HT-29 (cell line): ENCODE data around the gene TTC7B. TPM values are rescaled to one million over a fixed set of nuclear protein-coding genes. Genes with fewer than 3 reads are reported as not detected.

ENCODE experiments used
- DNase-seq: peaks from one replicate; pipeline ENCODE4 v3.0.0-alpha.2; 2015; ENCODE audit warnings: low spot score
- total RNA-seq: library from RNA; depleted of rRNA; stranded (reverse); fragments of >200 nt; shearing (Covaris generic); gene quantifications from 2 replicates; pipeline ENCODE4 v1.2.3, GENCODE V29; 2014

TTC7B gene
- total RNA-seq, 1 experiment from 2014 or later = 7.4 TPM

GRCh38 chr14:90704738-90705392 is 111.4 kb downstream of the TTC7B start:
- DNase-seq = no peak

GRCh38 chr14:90703841-90704737 is 112.1 kb downstream of the TTC7B start:
- DNase-seq = no peak

DNA sequence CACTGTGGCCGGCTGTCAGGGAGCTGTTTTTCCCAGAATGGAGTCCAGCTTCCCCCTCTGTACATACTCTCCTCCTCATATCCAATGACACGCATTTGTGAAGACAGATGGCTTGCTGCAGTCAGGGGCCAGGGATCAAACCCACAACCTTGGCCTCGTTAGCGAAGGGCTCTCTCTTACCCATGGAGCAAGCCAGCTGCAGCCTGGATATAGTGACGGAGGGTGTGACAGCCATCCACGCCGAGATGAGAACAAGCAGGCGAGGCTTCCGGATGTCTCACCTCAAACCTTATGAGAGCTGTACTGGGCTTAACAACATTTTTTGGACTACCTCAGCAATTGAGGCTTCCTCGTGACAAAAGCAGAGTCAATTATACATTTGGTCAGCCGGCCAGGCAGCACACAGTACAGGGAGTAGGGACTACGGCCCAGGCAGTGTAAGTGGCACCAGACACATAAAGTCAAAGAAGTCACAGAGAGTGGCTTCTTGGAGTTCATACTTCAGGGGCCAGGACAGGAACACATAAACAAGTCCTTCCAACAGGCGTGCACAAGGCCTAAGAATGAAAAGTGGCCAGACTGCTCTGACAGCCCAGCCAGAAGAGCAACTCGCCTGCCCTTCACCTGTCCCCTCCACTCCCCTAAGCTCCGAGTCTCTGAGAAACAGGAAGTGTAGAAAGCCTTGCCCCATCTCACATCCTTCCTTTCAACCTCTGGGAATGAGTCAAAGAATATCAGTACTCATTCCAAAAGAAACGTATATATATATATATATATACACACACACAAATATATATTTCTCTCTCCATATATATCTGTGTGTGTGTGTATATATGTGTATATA is 115.1 kb downstream of the TTC7B start:
- DNase-seq = no peak

DNA sequence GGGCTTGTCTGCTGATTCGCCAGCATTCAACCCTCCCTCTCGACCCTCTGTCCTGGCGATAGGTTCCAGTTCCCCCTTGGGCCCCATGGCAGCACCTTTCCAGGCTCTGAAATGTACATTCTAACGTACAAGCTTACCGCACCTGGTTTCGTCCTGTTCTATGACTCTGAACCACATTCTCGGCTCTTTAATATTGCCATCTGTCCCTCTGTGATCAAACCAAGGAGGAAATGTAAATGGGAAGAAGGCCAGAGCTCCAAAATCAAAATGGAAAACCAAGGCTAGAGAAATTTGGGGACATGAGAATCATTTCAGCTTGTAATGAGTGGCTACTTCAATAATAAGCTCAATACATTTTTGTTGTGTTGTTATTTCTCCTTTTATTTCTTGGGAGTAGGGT is 117.2 kb downstream of the TTC7B start:
- DNase-seq = no peak

GRCh38 chr14:90698379-90698869 is 117.8 kb downstream of the TTC7B start:
- no peak for DNase-seq

- peak; percentile 63 for DNase-seq
Measured at GRCh38 chr14:90697577-90698206, 118.5 kb downstream of the TTC7B start.

- DNase-seq = peak; percentile 9
Measured at GRCh38 chr14:90697132-90697531, 119.1 kb downstream of the TTC7B start.

DNA sequence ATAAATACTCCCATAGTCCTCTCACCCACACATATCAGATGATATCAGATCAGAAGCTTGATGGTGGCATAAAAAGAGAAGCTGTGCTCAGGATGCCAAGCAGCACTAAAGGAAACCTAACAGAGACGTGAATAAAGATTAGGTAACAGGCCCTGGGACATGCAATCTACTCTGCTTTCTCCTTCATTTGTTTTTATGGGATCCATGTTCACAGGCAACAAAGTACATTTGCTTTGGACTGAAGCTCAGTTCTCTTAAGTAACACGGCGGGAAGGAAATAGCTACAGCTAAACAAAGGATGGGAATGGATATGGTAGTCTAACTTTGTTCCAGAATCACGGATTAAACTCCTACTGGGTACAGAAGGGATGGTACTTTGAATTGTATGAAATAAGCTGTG is 119.5 kb downstream of the TTC7B start:
- no peak for DNase-seq

- DNase-seq = no peak
Measured at GRCh38 chr14:90695997-90696660, 120.1 kb downstream of the TTC7B start.

DNA sequence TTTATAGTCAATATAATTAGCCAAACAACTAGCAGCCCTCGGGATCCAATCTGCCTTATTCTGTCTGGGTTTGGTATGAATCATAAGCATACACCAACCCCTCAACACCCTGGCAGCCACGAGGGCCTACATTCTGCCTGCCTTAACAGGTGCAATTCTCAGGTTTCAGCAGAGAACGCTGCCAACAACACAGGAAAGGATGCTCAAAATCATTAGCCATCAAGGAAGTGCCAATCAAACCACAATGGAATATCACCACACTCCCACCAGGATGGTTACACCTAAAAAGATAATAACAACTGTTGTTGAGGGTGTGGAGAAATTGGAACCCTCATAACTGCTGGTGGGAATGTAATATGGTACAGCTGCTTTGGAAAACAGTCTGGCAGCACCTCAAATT is 122.8 kb downstream of the TTC7B start:
- DNase-seq = no peak

GRCh38 chr14:90692826-90693225 is 123.4 kb downstream of the TTC7B start:
- no peak for DNase-seq

- no peak for DNase-seq
Measured at GRCh38 chr14:90692061-90692460, 124.2 kb downstream of the TTC7B start.

DNA sequence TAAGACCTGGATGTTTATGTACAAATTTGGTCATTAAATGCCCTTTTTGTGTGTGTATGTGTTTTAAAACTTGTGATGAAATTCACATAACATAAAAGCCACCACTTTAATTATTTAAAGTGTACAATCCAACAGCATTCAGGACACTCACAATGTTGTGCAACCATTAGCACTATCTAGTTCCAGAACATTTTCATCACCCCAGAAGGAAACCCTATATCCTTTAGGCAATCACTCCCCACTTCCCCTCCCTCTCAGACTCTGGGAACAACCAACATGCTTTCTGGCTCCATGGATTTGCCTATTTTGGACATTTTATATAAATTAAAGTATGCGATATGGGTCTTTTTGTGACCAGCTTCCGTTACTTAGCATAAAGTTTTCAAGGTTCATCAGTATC is 124.6 kb downstream of the TTC7B start:
- no peak for DNase-seq

GRCh38 chr14:90687680-90688079 is 128.6 kb downstream of the TTC7B start:
- no peak for DNase-seq

DNA sequence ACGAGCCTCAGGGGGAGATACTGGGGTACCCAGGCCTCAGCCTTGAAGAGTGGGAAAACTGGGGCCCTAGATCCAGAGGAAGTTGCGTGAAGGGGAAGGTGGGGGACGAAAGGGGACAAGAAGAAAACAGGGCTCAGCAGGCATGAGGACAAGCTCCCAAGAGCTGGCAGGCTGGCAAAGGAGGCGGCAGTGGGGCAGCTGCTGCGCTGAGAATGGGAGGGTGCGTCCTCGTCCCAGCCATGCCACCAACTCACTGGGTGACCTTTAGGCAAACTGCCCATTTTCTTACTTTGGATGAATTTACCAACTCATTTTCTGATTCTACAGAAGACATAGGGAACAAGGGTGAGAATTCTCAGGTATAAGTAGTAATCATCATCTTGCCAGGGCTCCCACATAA is 133.6 kb downstream of the TTC7B start:
- no peak for DNase-seq

- no peak for DNase-seq
Measured at GRCh38 chr14:90681929-90682328, 134.3 kb downstream of the TTC7B start.

GRCh38 chr14:90678846-90679362 is 137.3 kb downstream of the TTC7B start:
- DNase-seq = no peak

GRCh38 chr14:90678420-90678819 is 137.8 kb downstream of the TTC7B start:
- no peak for DNase-seq

GRCh38 chr14:90677484-90678050 is 138.7 kb downstream of the TTC7B start:
- no peak for DNase-seq

DNA sequence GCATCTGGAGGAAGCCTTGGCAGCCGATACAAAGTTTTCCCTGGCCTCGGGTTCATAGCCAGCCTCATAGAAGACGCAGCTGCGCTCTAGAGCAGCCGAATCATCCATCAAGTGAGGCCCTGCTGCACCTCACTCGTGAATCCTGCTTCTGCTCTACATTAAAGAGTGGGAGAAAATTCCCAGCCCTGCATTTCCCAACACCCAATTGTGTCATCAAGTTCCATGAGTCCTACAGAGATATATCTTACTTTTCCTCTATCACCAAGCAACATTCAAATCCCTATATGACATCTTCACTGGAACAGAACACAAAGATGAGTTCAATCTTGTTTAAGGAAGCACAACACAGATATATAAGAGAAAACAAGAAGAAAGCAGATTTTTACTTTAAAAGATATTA is 139.3 kb downstream of the TTC7B start:
- no peak for DNase-seq
